ENCODE results near the gene FILIP1L. TPM values are rescaled to one million over a fixed set of nuclear protein-coding genes. Genes with fewer than 3 reads are reported as not detected.

Gene FILIP1L
- polyA plus RNA-seq, 3 donors = 0.13 to 0.40 (median 0.25) TPM

DNA sequence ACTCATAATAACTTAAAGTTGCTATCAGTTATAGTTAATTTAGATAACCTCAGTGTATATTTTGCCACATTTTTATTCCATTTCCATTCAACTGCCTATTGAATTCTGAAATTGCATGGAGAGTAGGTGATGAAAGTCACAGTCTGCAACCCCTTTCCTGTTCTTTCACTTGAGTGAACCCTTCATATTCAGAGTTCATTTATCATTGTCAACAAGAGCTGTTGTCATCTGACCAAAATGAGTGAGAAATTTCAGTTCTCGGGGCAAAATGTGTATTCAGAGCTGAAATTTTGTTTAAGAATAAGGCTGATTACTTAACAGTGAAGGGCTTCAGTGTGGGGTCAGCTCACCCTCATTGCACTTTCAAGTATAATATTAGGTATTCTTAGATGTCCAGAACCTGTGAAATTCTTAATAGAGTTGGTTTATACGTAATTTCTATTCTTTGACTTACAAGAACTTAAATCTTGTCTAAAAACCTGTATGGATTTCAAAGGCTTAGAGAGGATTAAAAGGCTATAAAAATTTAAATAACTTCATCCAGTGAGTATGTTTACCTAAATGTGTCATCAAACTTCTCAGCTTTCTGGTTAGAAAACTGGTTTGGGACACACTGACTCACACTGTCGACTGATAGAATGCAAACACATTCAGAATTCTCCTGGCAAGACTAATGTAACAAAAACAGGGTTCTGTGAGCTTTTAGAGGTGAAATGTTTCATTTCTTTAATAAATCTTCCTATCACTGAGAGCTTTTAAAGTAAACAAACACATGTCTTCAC, 204.4 kb downstream of the FILIP1L start:
- no peak overlapping the region for H3K9ac ChIP-seq (ENCODE audit: insufficient read depth, low read length, poor library complexity, severe bottlenecking)
- intact Hi-C loops (cut with micrococcal nuclease) = loop anchor here in 1 of 2 donors (5.0 kb wide), 1 partner anchor 1662 kb away; the partner anchor contains the start of gene PCNP
- no peak overlapping the region for H2AFZ ChIP-seq (ENCODE audit: insufficient read depth, low read depth, low read length, poor library complexity, severe bottlenecking)
- no peak overlapping the region for H3K4me3 Mint-ChIP-seq
- H3K9me3 ChIP-seq (replicated peaks in 1 of 2; ENCODE audit: control insufficient read depth in 1 of 2, insufficient read depth in 1 of 2, low read length in 2 of 2) = no peaks in the 10 kb centered on the region
- no peak overlapping the region for H3K4me3 ChIP-seq (replicated peaks in 1 of 3; ENCODE audit: low read depth in 2 of 3, low read length in 3 of 3)
- H3K27me3 Mint-ChIP-seq (ENCODE audit: low read depth in 3 of 3) = peaks cover 0 to 2% (median 0%) of the 10 kb centered on the region in 3 donors
- no peaks in the 10 kb centered on the region for H4K20me1 ChIP-seq (ENCODE audit: insufficient read depth, low read length)
- no peak overlapping the region for H3K27ac Mint-ChIP-seq
- H3K27me3 ChIP-seq (ENCODE audit: control insufficient read depth in 2 of 2, insufficient read depth in 2 of 2, low read length in 2 of 2) = no peaks in the 10 kb centered on the region
- DNase-seq = no peak
- H3K9me3 Mint-ChIP-seq = peaks cover 0 to 3% (median 0%) of the 10 kb centered on the region in 7 donors
- no peaks in the 10 kb centered on the region for H3K79me2 ChIP-seq (ENCODE audit: insufficient read depth, low read length)
- TF ChIP-seq, protein P1, sequence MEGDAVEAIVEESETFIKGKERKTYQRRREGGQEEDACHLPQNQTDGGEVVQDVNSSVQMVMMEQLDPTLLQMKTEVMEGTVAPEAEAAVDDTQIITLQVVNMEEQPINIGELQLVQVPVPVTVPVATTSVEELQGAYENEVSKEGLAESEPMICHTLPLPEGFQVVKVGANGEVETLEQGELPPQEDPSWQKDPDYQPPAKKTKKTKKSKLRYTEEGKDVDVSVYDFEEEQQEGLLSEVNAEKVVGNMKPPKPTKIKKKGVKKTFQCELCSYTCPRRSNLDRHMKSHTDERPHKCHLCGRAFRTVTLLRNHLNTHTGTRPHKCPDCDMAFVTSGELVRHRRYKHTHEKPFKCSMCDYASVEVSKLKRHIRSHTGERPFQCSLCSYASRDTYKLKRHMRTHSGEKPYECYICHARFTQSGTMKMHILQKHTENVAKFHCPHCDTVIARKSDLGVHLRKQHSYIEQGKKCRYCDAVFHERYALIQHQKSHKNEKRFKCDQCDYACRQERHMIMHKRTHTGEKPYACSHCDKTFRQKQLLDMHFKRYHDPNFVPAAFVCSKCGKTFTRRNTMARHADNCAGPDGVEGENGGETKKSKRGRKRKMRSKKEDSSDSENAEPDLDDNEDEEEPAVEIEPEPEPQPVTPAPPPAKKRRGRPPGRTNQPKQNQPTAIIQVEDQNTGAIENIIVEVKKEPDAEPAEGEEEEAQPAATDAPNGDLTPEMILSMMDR (IDR thresholded peaks at IDR 0.05) = no peak
- H3K4me2 ChIP-seq (replicated peaks; ENCODE audit: extremely low read depth, low read length, poor library complexity, severe bottlenecking) = no peak overlapping the region
- H3K4me1 Mint-ChIP-seq = peaks cover 6% of the 10 kb centered on the region
- no peaks in the 10 kb centered on the region for H3K36me3 ChIP-seq (replicated peaks in 1 of 2; ENCODE audit: control insufficient read depth in 1 of 2, insufficient read depth in 2 of 2, low read length in 2 of 2)
- no peaks in the 10 kb centered on the region for H3K36me3 Mint-ChIP-seq
- no CpG with 5 or more reads among the region's 3 CpGs for WGBS (ENCODE audit: insufficient coverage)
- no peak overlapping the region for H3K27ac ChIP-seq (ENCODE audit: low read depth in 1 of 2, low read length in 2 of 2)
- no peaks in the 10 kb centered on the region for H3K4me1 ChIP-seq (ENCODE audit: control insufficient read depth in 1 of 2, insufficient read depth in 2 of 2, low read length in 2 of 2)

DNA sequence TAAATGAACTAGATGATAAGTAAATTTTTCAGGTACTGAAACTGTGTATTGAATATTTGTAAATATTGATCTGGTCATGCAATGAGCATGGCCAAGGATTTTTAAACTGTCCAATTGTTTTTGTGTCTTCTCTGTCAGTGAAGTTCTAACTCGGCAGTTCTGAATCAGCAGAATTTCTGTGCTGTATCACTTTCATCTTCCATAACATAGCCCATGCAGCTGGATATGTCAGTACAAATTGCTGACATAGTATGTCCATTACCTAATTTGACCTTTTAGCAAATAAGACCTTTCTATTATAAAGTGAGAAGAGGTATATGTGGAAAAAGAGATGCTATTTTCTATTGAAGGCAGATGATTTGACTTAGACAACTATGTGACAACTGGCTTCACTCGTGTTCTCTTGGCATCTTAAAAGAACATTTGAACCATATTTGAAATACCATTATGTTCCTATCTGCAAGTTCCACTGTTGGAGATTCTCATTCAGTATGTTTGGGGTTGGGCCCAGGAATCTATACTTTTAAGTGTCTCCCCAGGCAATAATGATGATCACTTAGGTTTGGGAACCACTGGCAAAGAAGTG, 206.2 kb downstream of the FILIP1L start:
- no CpG with 5 or more reads among the region's 2 CpGs for WGBS (ENCODE audit: insufficient coverage)
- Histone ChIP-seq H3K4me3 (replicated peaks in 1 of 3; ENCODE audit: low read depth in 2 of 3, low read length in 3 of 3) (no peak overlapping the region), H2AFZ (ENCODE audit: insufficient read depth, low read depth, low read length, poor library complexity, severe bottlenecking) (no peak overlapping the region), H3K79me2 (ENCODE audit: insufficient read depth, low read length) (no peaks in the 10 kb centered on the region), H3K36me3 (replicated peaks in 1 of 2; ENCODE audit: control insufficient read depth in 1 of 2, insufficient read depth in 2 of 2, low read length in 2 of 2) (no peaks in the 10 kb centered on the region), H4K20me1 (ENCODE audit: insufficient read depth, low read length) (no peaks in the 10 kb centered on the region), H3K27ac (ENCODE audit: low read depth in 1 of 2, low read length in 2 of 2) (no peak overlapping the region), H3K9ac (ENCODE audit: insufficient read depth, low read length, poor library complexity, severe bottlenecking) (no peak overlapping the region), H3K4me2 (replicated peaks; ENCODE audit: extremely low read depth, low read length, poor library complexity, severe bottlenecking) (no peak overlapping the region), H3K27me3 (ENCODE audit: control insufficient read depth in 2 of 2, insufficient read depth in 2 of 2, low read length in 2 of 2) (no peaks in the 10 kb centered on the region), H3K4me1 (ENCODE audit: control insufficient read depth in 1 of 2, insufficient read depth in 2 of 2, low read length in 2 of 2) (no peaks in the 10 kb centered on the region), H3K9me3 (replicated peaks in 1 of 2; ENCODE audit: control insufficient read depth in 1 of 2, insufficient read depth in 1 of 2, low read length in 2 of 2) (no peaks in the 10 kb centered on the region)
- intact Hi-C loops (cut with micrococcal nuclease) = loop anchor here in 1 of 2 donors (5.0 kb wide), 1 partner anchor 1664 kb away; the partner anchor contains the start of gene PCNP
- TF ChIP-seq, protein P1 (IDR thresholded peaks at IDR 0.05) = no peak
- H3K36me3 Mint-ChIP-seq = no peaks in the 10 kb centered on the region
- peaks cover 4% of the 10 kb centered on the region for H3K4me1 Mint-ChIP-seq
- no peak for DNase-seq
- no peak overlapping the region for H3K27ac Mint-ChIP-seq
- H3K9me3 Mint-ChIP-seq = no peaks in the 10 kb centered on the region
- no peak overlapping the region for H3K4me3 Mint-ChIP-seq
- peaks cover 0 to 2% (median 0%) of the 10 kb centered on the region in 3 donors for H3K27me3 Mint-ChIP-seq (ENCODE audit: low read depth in 3 of 3)

All from CD14-positive monocyte (primary cell).